GM18505 (cell line): ENCODE measurements around the gene RHBDD2.

Experiments used
- ATAC-seq: cut with Tn5 transposase; IDR thresholded peaks from one replicate; pipeline ENCODE4 v1.9.1; 2021; ENCODE audit not compliant: unreplicated experiment
- POLR2A ChIP-seq: IDR thresholded peaks from 4 replicates; pipeline ENCODE4 v1.6.1; 2011; ENCODE audit warnings: borderline replicate concordance; ENCODE audit not compliant: insufficient read depth, insufficient read length; ENCODE audit errors: extremely low read depth

RHBDD2 gene

GRCh38 chr7:75925717-75926435, 47.0 kb downstream of the RHBDD2 start:
- no peak for TF ChIP-seq POLR2A

GRCh38 chr7:75928568-75928914, 49.7 kb downstream of the RHBDD2 start:
- no peak for ATAC-seq
- no peak for TF ChIP-seq POLR2A

More at GRCh38 chr7:75925717-75926435, 47.0 kb downstream of the RHBDD2 start:
- no peak for ATAC-seq

GRCh38 chr7:75931680-75932079, 52.8 kb downstream of the RHBDD2 start:
- ATAC-seq = no peak
- TF ChIP-seq POLR2A = no peak

GRCh38 chr7:75937958-75938786, 59.3 kb downstream of the RHBDD2 start:
- ATAC-seq = no peak
- no peak for TF ChIP-seq POLR2A
